ENCODE data around the gene WDR1.
"Not testable (repeated sequence)": the region's sequence is repeated elsewhere in the genome, so short reads cannot be mapped to it uniquely, and the experiment has no call there.

The WDR1 gene

GRCh38 chr4:10131202-10131601, 14.6 kb upstream of the WDR1 start:
- no peak for DNase-seq

- no peak for DNase-seq
These were observed 13.7 kb upstream of the WDR1 start for GRCh38 chr4:10130178-10130888.

GRCh38 chr4:10129196-10130177, 12.9 kb upstream of the WDR1 start:
- no peak for DNase-seq

- DNase-seq, result no peak
These were observed 12.2 kb upstream of the WDR1 start for GRCh38 chr4:10128761-10129160.

- not testable (repeated sequence) for DNase-seq
These were observed 10.9 kb upstream of the WDR1 start for GRCh38 chr4:10127531-10127930.

GRCh38 chr4:10124167-10124930, 7.8 kb upstream of the WDR1 start:
- no peak for DNase-seq

- peak; percentile 46 for DNase-seq
These were observed 6.9 kb upstream of the WDR1 start for GRCh38 chr4:10123227-10124101.

GRCh38 chr4:10122236-10122932, 5.8 kb upstream of the WDR1 start:
- DNase-seq, result no peak

GRCh38 chr4:10121568-10122208, 5.1 kb upstream of the WDR1 start:
- no peak for DNase-seq

GRCh38 chr4:10120943-10121567, 4.5 kb upstream of the WDR1 start:
- no peak for DNase-seq

GRCh38 chr4:10119773-10120172, 3.2 kb upstream of the WDR1 start:
- no peak for DNase-seq

- no peak for DNase-seq
These were observed 2.7 kb upstream of the WDR1 start for GRCh38 chr4:10119278-10119677.

GRCh38 chr4:10118048-10119004, 1.7 kb upstream of the WDR1 start:
- DNase-seq, result no peak

GRCh38 chr4:10117359-10118047, 904 bp upstream of the WDR1 start:
- DNase-seq, result peak; percentile 44

GRCh38 chr4:10115797-10116568, 616 bp downstream of the WDR1 start:
- peak; percentile 40 for DNase-seq

- peak; percentile 57 for DNase-seq
These were observed 1.3 kb downstream of the WDR1 start for GRCh38 chr4:10115271-10115796.

GRCh38 chr4:10114607-10115006, 2.0 kb downstream of the WDR1 start:
- DNase-seq, result no peak

Measured in fibroblast of skin of scalp (primary cell).